Mucosa of gallbladder (tissue), 1 donor: ENCODE results near the gene MYO18A. TPM values are rescaled to one million over a fixed set of nuclear protein-coding genes. Genes with fewer than 3 reads are reported as not detected.

Experiments used
- DNase-seq: peaks from one replicate; pipeline ENCODE4 v3.0.0-alpha.2; 2020; ENCODE audit warnings: low spot score
- total RNA-seq: library from RNA; stranded (reverse); gene quantifications from one replicate; pipeline ENCODE4 v1.2.1, GENCODE V29; 2021
- donor health status: DM: no; HTN: no; CAD: no.

The MYO18A gene
- total RNA-seq, 1 donor from 2014 or later = 198 TPM

DNA sequence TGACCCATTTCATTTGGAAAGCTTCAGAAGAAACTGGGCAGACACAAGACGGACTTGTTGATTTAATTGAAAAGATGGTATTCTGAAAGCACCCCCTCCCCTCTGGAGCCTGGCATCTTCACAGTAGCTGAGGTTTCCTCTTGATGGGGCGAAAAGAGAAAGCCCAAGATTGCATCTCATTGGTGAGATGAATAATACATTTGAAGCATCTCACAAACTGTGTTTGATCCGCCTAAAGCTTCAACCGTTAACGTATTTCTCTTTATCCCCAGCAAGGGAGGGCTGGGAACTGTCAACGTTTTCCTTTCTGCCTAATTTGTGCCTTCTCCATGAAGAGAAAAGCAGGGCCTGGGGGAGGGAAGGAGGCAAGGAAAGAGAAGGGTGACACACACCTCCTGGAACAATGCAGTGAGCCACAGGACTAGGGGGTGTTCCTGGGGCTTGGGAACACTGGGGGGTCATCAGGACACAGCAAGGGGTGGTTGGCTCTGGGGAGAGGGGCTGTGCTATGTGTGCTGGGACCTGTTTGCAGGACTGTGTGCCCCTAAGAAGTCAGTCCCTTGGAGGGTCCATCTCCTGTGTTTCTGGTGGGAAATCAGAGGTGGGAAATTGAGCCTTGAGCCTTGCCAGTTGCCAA, 155.8 kb downstream of the MYO18A start:
- no peak for DNase-seq

DNA sequence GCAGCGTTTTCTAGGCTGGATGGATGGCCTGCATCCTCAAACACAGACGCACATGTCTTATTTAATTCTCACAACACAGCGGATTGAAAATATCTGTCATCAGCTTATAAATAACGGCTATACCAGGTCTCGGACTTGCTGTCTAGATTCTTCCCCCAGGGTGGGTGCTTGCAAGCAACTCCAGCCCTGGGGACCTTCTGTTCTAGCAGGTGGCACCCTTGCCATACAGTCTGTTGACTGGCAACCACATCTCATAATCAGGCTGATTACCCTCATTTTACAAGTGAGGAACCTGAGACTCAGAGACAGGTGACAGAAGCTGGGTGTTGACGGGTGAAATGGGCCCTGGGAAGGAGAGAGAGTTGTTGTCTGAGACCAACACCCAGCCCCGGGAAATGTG, 158.1 kb downstream of the MYO18A start:
- no peak for DNase-seq

DNA sequence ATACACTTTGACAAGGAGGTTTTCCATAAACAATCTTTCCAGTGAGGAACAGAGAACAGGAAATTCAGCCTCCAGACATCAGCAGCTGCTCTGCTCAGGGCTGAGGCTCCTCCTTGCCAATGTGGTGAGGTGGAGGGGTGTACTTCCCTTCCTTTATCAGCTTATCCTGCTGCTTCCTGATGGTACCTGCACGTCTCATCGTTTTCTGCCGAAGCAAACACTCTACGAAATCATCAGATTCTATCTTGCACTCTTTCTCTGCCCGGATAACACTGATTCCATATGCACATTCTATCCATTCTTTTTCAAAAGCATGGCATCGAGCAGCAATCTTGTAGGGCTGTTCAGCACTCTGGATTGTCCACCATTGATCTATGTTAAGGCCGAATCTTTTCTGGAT, 159.0 kb downstream of the MYO18A start:
- no peak for DNase-seq

Other genes starting within 250 kb of the MYO18A start
- gene PHF12, start 228.9 kb downstream of the MYO18A start, total RNA-seq = 44.5 TPM
- not detected for gene SEZ6, start 174.4 kb downstream of the MYO18A start, total RNA-seq
- gene PIPOX, start 137.3 kb downstream of the MYO18A start, total RNA-seq = 3.5 TPM
- gene CRYBA1, start 66.5 kb upstream of the MYO18A start, total RNA-seq = not detected
- gene NUFIP2, start 113.8 kb upstream of the MYO18A start, total RNA-seq = 39.9 TPM
- 62.5 TPM for gene TAOK1, start 210.0 kb upstream of the MYO18A start, total RNA-seq